Measurements from ENCODE around the gene MTR.

MTR gene

DNA sequence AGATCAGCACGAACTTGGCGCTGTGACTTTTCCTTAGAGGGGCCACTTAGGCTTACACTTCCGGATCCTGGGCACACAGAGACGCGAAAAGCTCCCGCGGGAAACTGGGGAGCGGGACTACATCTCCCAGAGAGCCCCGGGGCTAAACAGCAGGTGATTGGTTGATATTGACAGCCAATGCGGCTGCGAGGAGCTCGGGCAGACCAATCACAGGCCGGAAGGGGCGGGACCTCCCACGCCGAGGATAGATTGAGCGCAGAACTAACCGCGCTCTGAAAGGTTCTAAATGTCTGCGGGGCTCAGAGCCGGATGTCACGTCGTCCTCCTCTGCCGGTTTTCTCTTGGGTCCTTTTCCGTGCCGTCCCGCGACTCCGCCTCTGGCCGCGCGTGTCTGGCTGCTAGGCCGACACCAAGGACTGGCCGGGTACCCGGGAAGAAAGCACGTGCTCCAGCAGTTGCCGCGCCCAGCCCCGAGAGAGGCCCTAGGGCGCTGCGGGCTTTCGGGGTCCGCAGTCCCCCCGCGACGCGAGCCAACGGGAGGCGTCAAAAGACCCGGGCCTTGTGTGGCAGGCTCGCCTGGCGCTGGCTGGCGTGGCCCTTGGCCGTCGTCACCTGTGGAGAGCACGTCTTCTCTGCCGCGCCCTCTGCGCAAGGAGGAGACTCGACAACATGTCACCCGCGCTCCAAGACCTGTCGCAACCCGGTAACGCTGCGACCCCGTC is at the start of gene MTR:
Gene MTR (plus strand): TSS at position 258 of the 722 bp plus-strand sequence. CDS start 412 bp downstream, at position 670.
- peak; percentile 91 for DNase-seq (ENCODE audit: low read depth)

- no peak for DNase-seq (ENCODE audit: low read depth)
Measured at GRCh38 chr1:236746785-236747184, 48.3 kb upstream of the MTR start.

- DNase-seq (ENCODE audit: low read depth), result no peak
Measured at GRCh38 chr1:236747311-236747985, 47.6 kb upstream of the MTR start.

GRCh38 chr1:236748268-236748870 is 46.7 kb upstream of the MTR start:
- no peak for DNase-seq (ENCODE audit: low read depth)

DNA sequence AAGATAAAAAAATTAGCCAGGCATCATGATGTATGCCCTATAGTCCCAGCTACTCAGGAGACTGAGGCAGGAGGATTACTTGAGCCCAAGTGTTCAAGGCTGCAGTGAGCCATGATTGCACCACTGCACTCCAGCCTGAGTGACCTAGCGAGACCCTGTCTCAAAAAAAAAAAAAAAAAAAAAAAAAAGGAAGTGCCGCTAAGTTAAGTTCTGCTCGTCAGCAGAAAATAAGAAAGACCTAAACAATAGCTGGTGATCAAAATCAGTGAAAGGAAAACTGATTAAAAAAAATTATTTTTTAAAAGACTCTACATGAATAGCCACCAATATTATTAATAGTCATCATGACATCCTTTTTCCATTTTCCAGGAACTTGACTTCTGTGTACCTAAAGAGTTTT is 44.2 kb upstream of the MTR start:
- DNase-seq (ENCODE audit: low read depth), result no peak

DNA sequence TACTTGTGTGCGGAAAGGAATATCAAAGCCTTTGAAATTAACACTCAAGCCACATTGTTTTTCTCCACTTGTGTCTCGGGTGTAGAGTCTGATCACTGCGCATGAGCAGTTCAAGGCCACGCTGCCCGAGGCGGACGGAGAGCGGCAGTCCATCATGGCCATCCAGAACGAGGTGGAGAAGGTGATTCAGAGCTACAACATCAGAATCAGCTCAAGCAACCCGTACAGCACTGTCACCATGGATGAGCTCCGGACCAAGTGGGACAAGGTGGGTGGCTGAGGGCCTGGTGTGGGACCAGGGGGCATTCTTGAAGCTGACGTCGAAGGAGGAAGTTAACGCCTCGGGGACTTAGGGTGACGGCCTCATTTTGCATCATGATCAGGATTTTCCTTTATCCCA is 43.7 kb upstream of the MTR start:
- DNase-seq (ENCODE audit: low read depth), result no peak

DNA sequence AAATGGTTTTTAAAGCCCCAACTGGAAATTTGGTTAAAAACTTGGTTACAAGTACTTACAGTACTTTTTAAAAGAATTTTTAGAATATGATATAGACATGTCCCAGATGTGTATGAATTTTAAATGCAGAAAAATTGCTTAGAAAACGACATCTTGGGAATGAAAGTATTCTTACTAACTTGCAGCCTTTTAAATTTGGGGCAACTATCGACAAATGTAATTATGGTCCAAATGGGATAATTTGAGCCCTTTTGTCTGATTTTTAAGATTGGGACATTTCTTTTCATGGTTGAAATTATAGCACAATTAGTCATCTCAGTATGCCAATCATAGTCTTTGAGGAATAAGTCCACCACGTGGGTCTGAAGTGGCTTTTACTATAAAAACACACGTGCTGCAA is 43.2 kb upstream of the MTR start:
- no peak for DNase-seq (ENCODE audit: low read depth)

GRCh38 chr1:236753516-236753915 is 41.6 kb upstream of the MTR start:
- no peak for DNase-seq (ENCODE audit: low read depth)

- no peak for DNase-seq (ENCODE audit: low read depth)
Measured at GRCh38 chr1:236753964-236754363, 41.1 kb upstream of the MTR start.

DNA sequence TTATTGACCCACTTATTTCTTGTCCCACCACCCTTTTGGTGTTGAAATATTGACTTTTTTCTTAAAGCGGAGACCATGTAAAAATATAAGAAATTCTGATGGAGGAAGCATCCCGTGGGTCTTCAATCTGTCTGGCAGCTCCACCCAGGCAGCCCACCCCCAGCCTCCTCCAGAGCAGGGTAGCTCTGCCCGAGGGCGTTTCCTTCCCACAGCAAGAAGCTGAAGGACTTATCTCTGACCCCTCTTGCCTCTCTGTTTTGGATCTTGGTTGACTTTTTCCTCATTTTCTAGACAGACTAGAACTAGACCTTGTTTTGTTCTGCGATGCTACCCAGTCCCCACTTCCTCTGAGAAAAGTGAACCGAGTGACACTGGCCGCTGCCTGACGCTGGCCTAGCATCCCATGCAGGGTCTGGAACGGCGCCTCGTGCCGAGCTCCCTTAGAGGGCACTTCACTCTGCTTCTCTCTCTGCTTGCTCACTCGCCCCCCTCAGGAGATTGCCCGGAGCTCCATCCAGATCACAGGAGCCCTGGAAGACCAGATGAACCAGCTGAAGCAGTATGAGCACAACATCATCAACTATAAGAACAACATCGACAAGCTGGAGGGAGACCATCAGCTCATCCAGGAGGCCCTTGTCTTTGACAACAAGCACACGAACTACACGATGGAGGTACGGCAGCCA is 40.4 kb upstream of the MTR start:
- DNase-seq (ENCODE audit: low read depth), result no peak

- no peak for DNase-seq (ENCODE audit: low read depth)
Measured at GRCh38 chr1:236757640-236758039, 37.5 kb upstream of the MTR start.

DNA sequence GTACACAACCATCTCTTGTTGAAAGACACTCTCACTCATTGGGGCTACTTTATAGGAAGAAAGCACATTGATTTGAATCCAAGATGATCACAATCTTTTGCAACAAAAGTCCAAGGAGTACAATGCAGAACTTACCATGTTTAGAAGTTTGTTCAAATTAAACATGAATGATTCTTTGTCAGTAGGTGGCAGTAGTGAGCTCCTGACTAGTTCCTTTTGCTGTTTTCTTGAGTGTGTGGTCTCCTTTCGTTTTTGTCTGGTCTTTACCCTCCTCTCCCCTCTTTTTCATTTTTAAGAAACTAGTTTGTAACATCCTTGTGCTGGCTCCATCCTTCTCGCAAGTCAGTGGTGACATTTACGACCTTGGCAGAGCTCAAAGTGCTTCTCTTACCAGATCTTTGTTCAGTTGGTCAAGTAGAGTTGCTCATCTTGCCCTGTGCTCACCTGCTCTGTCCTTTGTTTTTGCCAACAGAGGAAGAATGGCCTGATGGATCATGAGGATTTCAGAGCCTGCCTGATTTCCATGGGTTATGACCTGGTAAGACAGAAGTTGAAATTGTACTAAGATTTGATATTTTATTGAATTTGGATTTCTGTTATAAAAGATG is 35.7 kb upstream of the MTR start:
- no peak for DNase-seq (ENCODE audit: low read depth)

GRCh38 chr1:236760480-236760879 is 34.6 kb upstream of the MTR start:
- no peak for DNase-seq (ENCODE audit: low read depth)

DNA sequence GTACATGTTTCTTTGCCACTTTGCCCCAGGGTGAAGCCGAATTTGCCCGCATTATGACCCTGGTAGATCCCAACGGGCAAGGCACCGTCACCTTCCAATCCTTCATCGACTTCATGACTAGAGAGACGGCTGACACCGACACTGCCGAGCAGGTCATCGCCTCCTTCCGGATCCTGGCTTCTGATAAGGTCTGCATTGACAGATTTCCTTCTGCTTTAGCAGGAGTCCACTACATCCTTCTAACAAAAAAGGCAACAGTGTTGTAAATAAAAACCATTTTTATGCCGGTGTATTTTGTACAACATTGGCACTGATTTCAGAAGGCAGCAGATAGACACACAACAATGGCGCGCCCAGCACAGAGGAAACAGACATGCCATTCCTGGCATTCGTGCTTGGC is 34.1 kb upstream of the MTR start:
- DNase-seq (ENCODE audit: low read depth), result no peak

DNA sequence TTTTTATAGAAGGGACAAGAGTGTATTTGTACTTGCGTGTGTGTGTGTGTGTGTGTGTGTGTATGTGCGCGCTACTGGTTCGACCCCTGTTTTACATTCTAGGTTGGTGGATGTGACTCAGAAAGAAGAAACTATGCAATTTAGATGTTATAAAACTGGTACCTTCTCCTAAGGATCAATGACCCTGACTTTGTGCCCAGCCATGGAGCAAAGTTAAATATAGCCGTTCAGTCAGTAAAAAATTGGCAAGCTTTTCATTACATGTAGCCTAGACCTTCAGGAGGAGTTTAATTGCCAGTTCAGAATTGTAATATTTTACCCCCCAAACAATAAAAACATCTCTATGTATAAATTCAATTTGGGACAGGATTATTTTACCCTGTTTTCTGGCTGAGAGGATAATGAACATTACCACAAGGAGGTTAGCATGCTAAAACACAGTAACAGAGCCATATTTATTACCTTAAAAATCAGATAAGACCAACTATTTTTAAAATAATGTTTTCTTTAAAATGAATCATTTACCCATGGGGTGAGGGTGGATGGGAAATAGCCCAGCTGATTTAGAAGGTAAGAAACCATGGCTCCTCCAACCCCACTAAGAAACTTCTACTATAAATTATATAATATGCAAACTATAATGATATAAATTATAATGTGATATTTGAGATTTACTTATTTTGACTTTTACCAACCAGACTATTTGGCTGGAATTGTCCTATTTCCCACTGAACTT is 33.5 kb upstream of the MTR start:
- DNase-seq (ENCODE audit: low read depth), result no peak

DNA sequence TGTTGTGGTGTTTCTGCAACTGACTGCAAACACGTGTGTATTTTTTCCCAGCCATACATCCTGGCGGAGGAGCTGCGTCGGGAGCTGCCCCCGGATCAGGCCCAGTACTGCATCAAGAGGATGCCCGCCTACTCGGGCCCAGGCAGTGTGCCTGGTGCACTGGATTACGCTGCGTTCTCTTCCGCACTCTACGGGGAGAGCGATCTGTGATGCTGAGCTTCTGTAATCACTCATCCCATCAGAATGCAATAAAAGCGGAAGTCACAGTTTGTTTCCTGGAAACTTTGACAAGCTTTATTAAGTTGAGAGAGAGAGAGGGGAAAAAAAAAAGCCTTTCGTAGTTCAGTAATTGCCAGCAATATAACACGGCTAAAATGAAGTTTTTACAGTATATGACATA is 32.7 kb upstream of the MTR start:
- DNase-seq (ENCODE audit: low read depth), result no peak

DNA sequence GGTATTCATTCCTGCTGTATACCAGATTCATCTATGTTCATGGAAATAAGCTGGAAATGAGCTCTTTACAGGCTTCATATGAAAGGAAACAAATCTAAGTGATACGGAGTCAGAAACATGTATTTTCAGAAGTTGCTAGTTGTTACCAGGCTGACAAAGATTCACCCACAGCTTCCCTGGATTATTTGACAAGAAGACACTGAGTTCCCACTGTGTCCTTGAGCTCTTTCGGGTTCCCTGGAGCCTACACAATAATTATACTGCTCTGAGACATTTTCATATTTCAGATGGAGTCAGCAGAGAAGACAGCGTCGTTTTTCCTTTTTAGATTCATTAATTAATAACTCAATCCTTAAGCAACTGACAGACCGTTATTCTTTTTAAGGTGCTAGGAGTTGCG is 29.3 kb upstream of the MTR start:
- DNase-seq (ENCODE audit: low read depth), result no peak

DNA sequence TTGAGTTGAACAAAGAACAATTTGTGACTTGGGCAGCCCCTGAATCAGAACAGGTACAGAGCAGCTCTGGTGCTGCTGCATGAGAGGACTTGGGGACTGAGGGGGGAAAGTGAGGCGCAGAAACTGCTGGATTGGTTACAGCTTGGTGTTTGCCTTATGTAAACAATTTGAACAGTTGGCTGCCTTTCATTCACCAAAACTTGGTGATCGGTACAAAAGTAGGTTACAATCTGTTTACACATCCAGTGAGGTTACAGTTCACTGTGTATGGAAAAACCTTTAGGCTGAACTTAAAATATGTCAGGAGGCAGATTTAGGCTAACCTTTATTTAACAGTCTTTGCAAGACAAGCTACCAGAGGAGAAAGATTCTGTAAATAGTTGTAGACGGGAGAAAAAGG is 28.6 kb upstream of the MTR start:
- DNase-seq (ENCODE audit: low read depth), result no peak

DNA sequence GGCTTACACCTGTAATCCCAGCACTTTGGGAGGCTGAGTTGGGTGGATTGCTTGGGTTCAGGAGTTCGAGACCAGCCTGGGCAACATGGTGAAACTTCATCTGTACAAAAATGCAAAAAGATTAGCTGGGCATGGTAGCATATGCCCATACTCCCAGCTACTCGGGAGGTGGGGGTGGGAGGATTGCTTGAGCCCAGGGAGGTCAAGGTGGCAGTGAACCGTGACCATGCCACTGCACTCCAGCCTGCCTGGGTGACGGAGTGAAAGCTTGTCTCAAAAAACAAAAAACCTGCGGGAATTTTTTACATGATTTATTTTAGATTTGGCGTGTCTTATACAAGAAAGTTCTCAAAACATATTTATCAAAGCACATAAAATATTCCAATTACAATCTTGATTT is 27.8 kb upstream of the MTR start:
- no peak for DNase-seq (ENCODE audit: low read depth)

DNA sequence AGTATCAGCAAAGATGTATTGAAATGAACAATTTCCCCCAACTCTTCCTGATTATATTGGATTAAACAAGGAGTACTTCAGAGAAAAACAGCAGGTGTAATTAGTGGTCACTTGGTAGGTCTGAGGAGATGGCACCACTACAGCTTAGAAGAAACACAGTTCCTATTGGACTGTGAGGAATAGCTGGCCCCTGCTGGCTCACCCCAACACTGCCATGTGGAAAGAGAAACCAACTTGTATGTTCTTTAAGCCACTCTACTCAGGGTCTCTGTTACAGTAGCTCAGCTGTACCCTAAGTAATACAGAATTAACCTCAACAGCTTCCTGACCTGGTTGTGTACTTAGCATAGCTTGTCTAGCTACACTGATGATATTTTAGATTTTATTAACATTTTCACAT is 26.5 kb upstream of the MTR start:
- no peak for DNase-seq (ENCODE audit: low read depth)

- no peak for DNase-seq (ENCODE audit: low read depth)
Measured at GRCh38 chr1:236773919-236774318, 21.2 kb upstream of the MTR start.

DNA sequence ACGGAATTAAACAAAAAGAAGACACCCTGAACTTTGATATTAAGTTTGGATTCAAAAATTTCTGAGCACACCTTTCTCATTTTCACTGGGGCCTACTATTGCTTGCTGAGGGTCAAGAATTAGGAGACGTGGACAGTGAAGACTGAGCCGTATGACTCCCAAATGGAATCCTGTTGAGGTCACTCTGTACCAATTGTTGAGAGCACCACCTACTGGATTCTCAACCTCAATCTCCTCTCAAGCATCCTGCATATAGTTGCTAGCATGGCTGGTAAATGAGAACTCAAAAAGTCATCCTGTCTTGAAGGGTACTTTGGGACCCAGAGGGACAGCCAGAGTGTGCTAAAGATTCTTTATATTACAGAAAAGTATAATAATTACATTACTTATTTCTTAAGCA is 20.2 kb upstream of the MTR start:
- no peak for DNase-seq (ENCODE audit: low read depth)
